Right atrium auricular region (tissue), 2 donors: ENCODE measurements around the gene ARF1. TPM values are rescaled to one million over a fixed set of nuclear protein-coding genes. Genes with fewer than 3 reads are reported as not detected.

ENCODE experiments used
- DNase-seq: peaks from one replicate; pipeline ENCODE4 v3.0.0-alpha.2; 2019; ENCODE audit warnings: low spot score
- H3K27ac ChIP-seq, 2 donors: fragments of 200-600 bp; sonication (generic); 1 replicate in 1 of 2; 2 replicates in 1 of 2; pipeline ENCODE4 v1.5.1; 2016 to 2019
- H3K27me3 ChIP-seq, 2 donors: fragments of 200-600 bp; sonication (generic); one replicate each; pipeline versions ENCODE4 v1.5.1 to v1.6.0; 2017 to 2019
- H3K36me3 ChIP-seq: fragments of 200-600 bp; sonication (generic); one replicate; pipeline ENCODE4 v1.5.1; 2016
- H3K4me1 ChIP-seq, 2 donors: fragments of 200-600 bp; sonication (generic); one replicate each; pipeline versions ENCODE4 v1.5.1 to v1.6.0; 2017 to 2019
- H3K4me3 ChIP-seq, 2 donors: fragments of 200-600 bp; sonication (generic); 1 replicate in 1 of 2; 2 replicates in 1 of 2; pipeline ENCODE4 v1.5.1; 2017 to 2019; ENCODE audit warnings: mild to moderate bottlenecking in 1 of 2, moderate library complexity in 1 of 2
- H3K9me3 ChIP-seq, 2 donors: fragments of 200-600 bp; sonication (generic); one replicate each; pipeline ENCODE4 v1.5.1; 2019
- CTCF ChIP-seq, 2 donors: fragments of 200-600 bp; sonication (generic); IDR thresholded peaks; one replicate each; pipeline ENCODE4 v1.5.1; 2019; ENCODE audit warnings: antibody characterized with exemption in 2 of 2
- total RNA-seq, 2 donors: library from RNA; depleted of rRNA; stranded (reverse); fragments of >200 nt; gene quantifications; one replicate each; pipeline ENCODE4 v1.1.0, GENCODE V29; 2016

ARF1 gene
- 100 to 1,000 TPM; 375 to 422 TPM for total RNA-seq

- Histone ChIP-seq H3K27ac (peak within 1 kb of the TSS; percentile 96 to 97), H3K27me3 (no peaks in the 10 kb centered on the region), H3K4me1 (peaks cover 0 to 53% of the 10 kb centered on the region in 2 donors), H3K9me3 (no peaks in the 10 kb centered on the region), H3K4me3 (peak within 1 kb of the TSS; percentile 78 to 100), H3K36me3 (peaks cover 7% of the 10 kb centered on the region)
- DNase-seq: peak; percentile 90
- TF ChIP-seq CTCF (IDR thresholded peaks at IDR 0.05): peak in 1 of 2 donors; percentile 46
Observed at GRCh38 chr1:228082214-228082917, at the start of gene ARF1. Gene ARF1, plus strand, starts transcription at chr1:228082708. Its CDS starts 14,407 bp downstream, at chr1:228097115.

- Histone ChIP-seq H3K27me3 (no peaks in the 10 kb centered on the region), H3K4me1 (peaks cover 0 to 7% of the 10 kb centered on the region in 2 donors), H3K27ac (no peak overlapping the region), H3K36me3 (no peaks in the 10 kb centered on the region), H3K9me3 (peaks cover 0 to 14% of the 10 kb centered on the region in 2 donors), H3K4me3 (no peak overlapping the region)
- no peak for DNase-seq
- TF ChIP-seq CTCF (IDR thresholded peaks at IDR 0.05): no peak
Observed at GRCh38 chr1:228033376-228033775, 49.1 kb upstream of the ARF1 start.

GRCh38 chr1:228034954-228035837 lies 47.3 kb upstream of the ARF1 start:
- no peak for DNase-seq
- H3K4me3 ChIP-seq: no peak overlapping the region

GRCh38 chr1:228035844-228036243 lies 46.7 kb upstream of the ARF1 start:
- TF ChIP-seq CTCF (IDR thresholded peaks at IDR 0.05): no peak
- no peak for DNase-seq
- H3K36me3 ChIP-seq: no peaks in the 10 kb centered on the region
- peaks cover 0 to 7% of the 10 kb centered on the region in 2 donors for H3K4me1 ChIP-seq
- peaks cover 0 to 14% of the 10 kb centered on the region in 2 donors for H3K9me3 ChIP-seq
- no peak overlapping the region for H3K4me3 ChIP-seq
- H3K27me3 ChIP-seq: no peaks in the 10 kb centered on the region
- no peak overlapping the region for H3K27ac ChIP-seq

More at GRCh38 chr1:228034954-228035837, 47.3 kb upstream of the ARF1 start:
- Histone ChIP-seq H3K4me1 (peaks cover 0 to 7% of the 10 kb centered on the region in 2 donors), H3K36me3 (no peaks in the 10 kb centered on the region), H3K9me3 (peaks cover 0 to 14% of the 10 kb centered on the region in 2 donors), H3K27ac (no peak overlapping the region), H3K27me3 (no peaks in the 10 kb centered on the region)
- TF ChIP-seq CTCF (IDR thresholded peaks at IDR 0.05): no peak

GRCh38 chr1:228036701-228037231 lies 45.7 kb upstream of the ARF1 start:
- peaks cover 0 to 7% of the 10 kb centered on the region in 2 donors for H3K4me1 ChIP-seq
- TF ChIP-seq CTCF (IDR thresholded peaks at IDR 0.05): no peak
- H3K27me3 ChIP-seq: no peaks in the 10 kb centered on the region
- no peak overlapping the region for H3K4me3 ChIP-seq
- H3K9me3 ChIP-seq: peaks cover 0 to 14% of the 10 kb centered on the region in 2 donors
- DNase-seq: no peak
- H3K27ac ChIP-seq: no peak overlapping the region
- H3K36me3 ChIP-seq: no peaks in the 10 kb centered on the region
